CD4-positive, alpha-beta memory T cell (primary cell): ENCODE results near the gene SPEN. TPM values are rescaled to one million over a fixed set of nuclear protein-coding genes. Genes with fewer than 3 reads are reported as not detected.
"Not testable (repeated sequence)": the region's sequence is repeated elsewhere in the genome, so short reads cannot be mapped to it uniquely, and the experiment has no call there.

Experiments
- CTCF ChIA-PET: fragments of 350-600 bp; sonication (Branson Sonifier 250); formaldehyde crosslinking; loops from one replicate; lab custom pipeline; 2021; ENCODE audit warnings: inconsistent platforms; ENCODE audit not compliant: partially characterized antibody; lab: Charles Lee
- POLR2A ChIA-PET: fragments of 350-600 bp; sonication (Branson Sonifier 250); formaldehyde crosslinking; loops from one replicate; lab custom pipeline; 2021; ENCODE audit not compliant: partially characterized antibody; lab: Charles Lee
- DNase-seq, 5 donors: peaks; one replicate each; pipeline versions ENCODE4 v3.0.0 to v3.0.0-alpha.2; 2020 to 2022; ENCODE audit warnings: mixed read lengths in 1 of 5
- H3K27ac ChIP-seq: one replicate; pipeline ENCODE4 v1.7.0; 2013; ENCODE audit warnings: low read depth, low read length
- H3K27me3 ChIP-seq: 2 replicates; pipeline ENCODE4 v1.7.0; 2013; ENCODE audit warnings: mild to moderate bottlenecking, low read length, moderate library complexity; ENCODE audit not compliant: insufficient read depth
- H3K36me3 ChIP-seq: 2 replicates; pipeline ENCODE4 v1.7.0; 2013; ENCODE audit warnings: mild to moderate bottlenecking, low read length, moderate library complexity; ENCODE audit not compliant: insufficient read depth
- H3K4me1 ChIP-seq: 2 replicates; pipeline ENCODE4 v1.7.0; 2013; ENCODE audit warnings: mild to moderate bottlenecking, low read length, moderate library complexity; ENCODE audit not compliant: insufficient read depth
- H3K4me3 ChIP-seq, 2 donors: one replicate each; pipeline ENCODE4 v1.7.0; 2013; ENCODE audit warnings: low read length in 2 of 2, mild to moderate bottlenecking in 1 of 2
- H3K9me3 ChIP-seq, 2 donors: one replicate each; pipeline ENCODE4 v1.7.0; 2013; ENCODE audit warnings: low read length in 2 of 2, control low read depth in 1 of 2; ENCODE audit not compliant: control insufficient read depth in 1 of 2
- H3K27ac Mint-ChIP-seq, 7 donors: one replicate each; pipeline ENCODE4 v1.8.0; 2020 to 2021; ENCODE audit warnings: mixed read lengths in 7 of 7, mild to moderate bottlenecking in 6 of 7, inconsistent platforms in 3 of 7, moderate library complexity in 3 of 7
- H3K27me3 Mint-ChIP-seq, 2 donors: one replicate each; pipeline ENCODE4 v1.8.0; 2020 to 2021; ENCODE audit warnings: mixed read lengths in 2 of 2
- H3K36me3 Mint-ChIP-seq, 2 donors: one replicate each; pipeline ENCODE4 v1.8.0; 2020 to 2021; ENCODE audit warnings: mixed read lengths in 2 of 2, inconsistent platforms in 1 of 2, mild to moderate bottlenecking in 1 of 2
- H3K4me1 Mint-ChIP-seq, 4 donors: one replicate each; pipeline ENCODE4 v1.8.0; 2020 to 2021; ENCODE audit warnings: mixed read lengths in 4 of 4, mild to moderate bottlenecking in 1 of 4
- H3K4me3 Mint-ChIP-seq, 8 donors: one replicate each; pipeline ENCODE4 v1.8.0; 2020 to 2021; ENCODE audit warnings: mixed read lengths in 8 of 8, mild to moderate bottlenecking in 7 of 8, moderate library complexity in 6 of 8, inconsistent platforms in 3 of 8
- H3K9me3 Mint-ChIP-seq, 8 donors: one replicate each; pipeline ENCODE4 v1.8.0; 2020 to 2021; ENCODE audit warnings: mixed read lengths in 8 of 8, mild to moderate bottlenecking in 5 of 8, inconsistent platforms in 3 of 8, moderate library complexity in 1 of 8
- intact Hi-C: fragments of 100-400 bp; cut with micrococcal nuclease; formaldehyde crosslinking; loops from one replicate; pipeline ENCODE4 v1.15.1; 2023
- polyA plus RNA-seq, 2 donors: library from polyadenylated mRNA; unstranded; fragments of 300-500 nt; fragmentation: Illumina TruSeq; gene quantifications; one replicate each; pipeline ENCODE4 v1.2.3, GENCODE V29; 2021
- total RNA-seq, 2 experiments: library from RNA; stranded (reverse); gene quantifications; one replicate each; pipeline ENCODE4 v1.2.3, GENCODE V29; 2021

SPEN gene
- total and polyA plus RNA-seq, 4 experiments from 2014 or later, result 2.4 to 87.8 (median 62.4) TPM

GRCh38 chr1:15837931-15838330 is 9.6 kb upstream of the SPEN start:
- Mint-ChIP-seq H3K9me3 (peaks cover 0 to 4% (median 0%) of the 10 kb centered on the region in 8 donors), H3K36me3 (peaks cover 0 to 20% of the 10 kb centered on the region in 2 donors), H3K4me1 (peaks cover 4 to 38% (median 8%) of the 10 kb centered on the region in 4 donors), H3K27me3 (no peaks in the 10 kb centered on the region), H3K27ac (peak overlapping the region in 3 of 7 donors; percentile 30 to 100 (median 32)), H3K4me3 (peak overlapping the region in 1 of 8 donors; percentile 57)
- intact Hi-C loops, result loop anchor here (10.0 kb wide), 2 partner anchors 223 to 1067 kb away; partner anchors contain the start of gene DDI2
- Histone ChIP-seq H3K4me1 (peaks cover 13% of the 10 kb centered on the region), H3K9me3 (no peaks in the 10 kb centered on the region), H3K27ac (no peak overlapping the region), H3K27me3 (no peaks in the 10 kb centered on the region), H3K36me3 (no peaks in the 10 kb centered on the region), H3K4me3 (no peak overlapping the region)
- CTCF ChIA-PET, result interaction anchor here (0.7 to 3.0 kb wide), 4 partner anchors 9 to 208 kb away, joined by 3 to 10 read pairs (median 3); partner anchors contain the start of gene SPEN
- no peak for DNase-seq
- POLR2A ChIA-PET, result interaction anchor here (8.9 kb wide), 1 partner anchor 8 kb away, joined by 510 read pairs; the partner anchor contains the start of gene SPEN

GRCh38 chr1:15838721-15839120 is 8.8 kb upstream of the SPEN start:
- no peaks in the 10 kb centered on the region for H3K36me3 ChIP-seq
- ChIA-PET CTCF (interaction anchor here (0.7 to 1.5 kb wide), 3 partner anchors 11 to 207 kb away, joined by 3 read pairs; no protein-coding TSS in a partner anchor), POLR2A (interaction anchor here (8.9 kb wide), 1 partner anchor 8 kb away, joined by 510 read pairs; the partner anchor contains the start of gene SPEN)
- Mint-ChIP-seq H3K4me3 (no peak overlapping the region), H3K9me3 (peaks cover 0 to 4% (median 0%) of the 10 kb centered on the region in 8 donors), H3K27ac (peak overlapping the region in 1 of 7 donors; percentile 12), H3K36me3 (peaks cover 0 to 20% of the 10 kb centered on the region in 2 donors), H3K27me3 (no peaks in the 10 kb centered on the region), H3K4me1 (peaks cover 1 to 33% (median 4%) of the 10 kb centered on the region in 4 donors)
- intact Hi-C loops, result loop anchor here (10.0 kb wide), 2 partner anchors 224 to 1066 kb away; partner anchors contain the start of gene DDI2
- H3K9me3 ChIP-seq, result no peaks in the 10 kb centered on the region
- no peaks in the 10 kb centered on the region for H3K27me3 ChIP-seq
- no peak overlapping the region for H3K27ac ChIP-seq
- H3K4me3 ChIP-seq, result no peak overlapping the region
- no peak for DNase-seq
- H3K4me1 ChIP-seq, result peaks cover 9% of the 10 kb centered on the region

- H3K36me3 Mint-ChIP-seq, result peaks cover 0 to 6% of the 10 kb centered on the region in 2 donors
- H3K9me3 Mint-ChIP-seq, result peaks cover 0 to 3% (median 0%) of the 10 kb centered on the region in 8 donors
- peaks cover 29% of the 10 kb centered on the region for H3K4me1 ChIP-seq
- H3K36me3 ChIP-seq, result no peaks in the 10 kb centered on the region
- H3K27me3 ChIP-seq, result no peaks in the 10 kb centered on the region
- intact Hi-C loops, result no loop called here
- POLR2A ChIA-PET, result interaction anchor here (12.1 kb wide), 1 partner anchor 9 kb away, joined by 510 read pairs; no protein-coding TSS in a partner anchor
- no peak overlapping the region for H3K4me3 ChIP-seq
- H3K27ac Mint-ChIP-seq, result peak overlapping the region in 1 of 7 donors; percentile 11
- no peak overlapping the region for H3K4me3 Mint-ChIP-seq
- CTCF ChIA-PET, result interaction anchor here (0.7 to 1.7 kb wide), 4 partner anchors 10 to 228 kb away, joined by 4 to 7 read pairs (median 6); no protein-coding TSS in a partner anchor
- DNase-seq, result no peak
- H3K9me3 ChIP-seq, result no peaks in the 10 kb centered on the region
- no peak overlapping the region for H3K27ac ChIP-seq
- H3K4me1 Mint-ChIP-seq, result peaks cover 4 to 27% (median 14%) of the 10 kb centered on the region in 4 donors
- H3K27me3 Mint-ChIP-seq, result no peaks in the 10 kb centered on the region
Measured at GRCh38 chr1:15843826-15844572, 3.5 kb upstream of the SPEN start.

DNA sequence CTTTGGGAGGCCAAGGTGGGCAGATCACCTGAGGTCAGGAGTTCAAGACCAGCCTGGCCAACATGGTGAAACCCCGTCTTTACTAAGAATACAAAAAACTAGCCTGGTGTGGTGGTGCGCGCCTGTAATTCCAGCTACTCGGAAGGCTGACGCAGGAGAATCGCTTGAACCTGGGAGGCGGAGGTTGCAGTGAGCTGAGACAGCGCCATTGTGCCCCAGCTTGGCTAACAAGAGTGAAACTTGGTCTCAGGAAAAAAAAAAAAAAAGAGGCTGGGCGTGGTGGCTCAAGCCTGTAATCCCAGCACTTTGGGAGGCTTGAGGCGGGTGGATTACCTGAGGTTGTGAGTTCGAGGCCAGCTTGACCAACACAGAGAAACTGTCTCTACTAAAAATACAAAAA is 1.5 kb upstream of the SPEN start:
- H3K4me1 Mint-ChIP-seq, result peaks cover 16 to 48% (median 27%) of the 10 kb centered on the region in 4 donors
- POLR2A ChIA-PET, result interaction anchor here (4.9 to 12.1 kb wide), 2 partner anchors 11 to 130 kb away, joined by 26 to 510 read pairs; partner anchors contain the start of gene ZBTB17

GRCh38 chr1:15847893-15848142 is 311 bp downstream of the SPEN start:
- ChIA-PET POLR2A (interaction anchor here (0.8 to 12.1 kb wide), 20 partner anchors 12 to 1057 kb away, joined by 3 to 510 read pairs (median 5); partner anchors contain the start of genes FBXO42 and ZBTB17), CTCF (interaction anchor here (2.8 to 2.9 kb wide), 3 partner anchors 11 to 32 kb away, joined by 10 to 18 read pairs (median 14); no protein-coding TSS in a partner anchor)
- Mint-ChIP-seq H3K27ac (peak overlapping the region; percentile 53 to 98 (median 86)), H3K36me3 (peaks cover 0 to 15% of the 10 kb centered on the region in 2 donors), H3K4me3 (peak overlapping the region; percentile 68 to 96 (median 92)), H3K27me3 (no peaks in the 10 kb centered on the region), H3K9me3 (peaks cover 0 to 3% (median 0%) of the 10 kb centered on the region in 8 donors), H3K4me1 (peaks cover 24 to 65% (median 38%) of the 10 kb centered on the region in 4 donors)
- Histone ChIP-seq H3K36me3 (no peaks in the 10 kb centered on the region), H3K27ac (peak overlapping the region; percentile 86), H3K4me1 (peaks cover 57% of the 10 kb centered on the region), H3K4me3 (peak overlapping the region in 1 of 2 donors; percentile 65), H3K27me3 (no peaks in the 10 kb centered on the region), H3K9me3 (no peaks in the 10 kb centered on the region)
- intact Hi-C loops, result loop anchor here (1.0 to 5.0 kb wide), 3 partner anchors 13 to 1204 kb away; partner anchors contain the start of gene SDHB
- DNase-seq, result no peak

More for the DNA sequence above, 1.5 kb upstream of the SPEN start:
- CTCF ChIA-PET, result interaction anchor here (2.8 to 2.9 kb wide), 3 partner anchors 9 to 30 kb away, joined by 10 to 18 read pairs (median 14); no protein-coding TSS in a partner anchor
- intact Hi-C loops, result loop anchor here (5.0 kb wide), 2 partner anchors 361 to 1206 kb away; partner anchors contain the start of gene SDHB
- not testable (repeated sequence) for H3K9me3 ChIP-seq, H3K27ac ChIP-seq, H3K4me3 ChIP-seq, H3K36me3 ChIP-seq, H3K9me3 Mint-ChIP-seq, DNase-seq, H3K27me3 Mint-ChIP-seq, H3K27me3 ChIP-seq
- H3K27ac Mint-ChIP-seq, result peak overlapping the region in 6 of 7 donors; percentile 52 to 97 (median 82)
- H3K36me3 Mint-ChIP-seq, result peaks cover 0 to 15% of the 10 kb centered on the region in 2 donors
- H3K4me3 Mint-ChIP-seq, result peak overlapping the region; percentile 10 to 96 (median 74)
- H3K4me1 ChIP-seq, result peaks cover 40% of the 10 kb centered on the region

DNA sequence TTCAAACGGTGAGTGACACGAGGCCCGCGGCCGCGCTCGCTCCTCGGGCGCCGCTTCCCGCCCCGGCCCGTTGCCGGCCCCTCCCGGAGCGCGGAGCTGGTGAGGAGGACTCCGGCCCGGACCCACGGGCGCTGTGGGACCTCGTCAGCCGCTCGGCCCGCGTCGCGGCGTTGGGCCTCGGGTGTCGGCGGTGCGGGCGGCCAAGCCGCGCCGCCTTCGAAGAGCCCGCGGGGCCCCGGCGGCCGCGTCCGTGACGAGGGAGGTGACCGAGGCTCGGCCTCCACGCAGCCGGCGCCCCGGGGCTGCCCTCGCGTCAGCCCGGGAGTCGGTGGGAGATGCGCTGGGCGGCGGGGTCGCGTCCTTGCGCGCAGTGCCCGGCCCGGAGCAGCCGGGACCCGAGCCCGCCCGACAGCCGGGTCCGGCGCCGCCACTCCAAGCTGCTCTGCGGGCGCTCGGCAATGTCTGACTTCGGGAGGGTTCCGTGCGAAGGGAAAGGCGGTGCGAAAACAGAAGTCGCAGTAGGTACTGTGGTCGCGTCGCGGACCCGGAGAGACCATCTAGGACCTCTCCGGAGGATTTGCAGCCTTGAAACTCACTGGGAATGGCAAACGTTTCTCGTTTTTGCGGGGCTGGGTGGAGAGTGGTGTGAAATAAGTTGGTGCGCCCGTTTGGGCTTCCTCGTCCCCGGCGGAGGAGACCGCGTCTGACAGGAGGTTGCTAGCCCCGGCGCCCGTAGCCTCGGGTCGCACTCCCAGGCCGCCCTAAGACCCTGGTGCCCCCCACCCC is 829 bp downstream of the SPEN start:
- intact Hi-C loops, result loop anchor here (5.0 kb wide), 2 partner anchors 359 to 1204 kb away; partner anchors contain the start of gene SDHB
- no peaks in the 10 kb centered on the region for H3K27me3 Mint-ChIP-seq
- ChIA-PET POLR2A (interaction anchor here (1.0 to 12.1 kb wide), 18 partner anchors 9 to 1057 kb away, joined by 3 to 510 read pairs (median 4); partner anchors contain the start of genes DNAJC16, FBXO42 and ZBTB17), CTCF (interaction anchor here (0.6 to 2.9 kb wide), 6 partner anchors 11 to 69 kb away, joined by 3 to 18 read pairs (median 8); no protein-coding TSS in a partner anchor)
- Histone ChIP-seq H3K36me3 (no peaks in the 10 kb centered on the region), H3K9me3 (no peaks in the 10 kb centered on the region), H3K4me1 (peaks cover 58% of the 10 kb centered on the region), H3K4me3 (peak overlapping the region; percentile 55 to 65), H3K27ac (peak overlapping the region; percentile 86), H3K27me3 (no peaks in the 10 kb centered on the region)
- H3K4me1 Mint-ChIP-seq, result peaks cover 24 to 67% (median 38%) of the 10 kb centered on the region in 4 donors
- peaks cover 0 to 15% of the 10 kb centered on the region in 2 donors for H3K36me3 Mint-ChIP-seq
- H3K9me3 Mint-ChIP-seq, result peaks cover 0 to 3% (median 0%) of the 10 kb centered on the region in 8 donors
- DNase-seq, result peak; percentile 51 to 62 (median 59)
- peak overlapping the region; percentile 96 to 99 (median 98) for H3K27ac Mint-ChIP-seq
- H3K4me3 Mint-ChIP-seq, result peak overlapping the region; percentile 95 to 99 (median 98)
